H1 (cell line): Measurements from ENCODE around the gene FYB2. TPM values are rescaled to one million over a fixed set of nuclear protein-coding genes. Genes with fewer than 3 reads are reported as not detected.
A peak's percentile ranks its signal among the peaks of the same experiment; 100 is the strongest.

ENCODE experiments used
- CTCF ChIA-PET: fragments of 300-600 bp; sonication (Branson Sonifier 250); formaldehyde crosslinking; loops from one replicate; lab custom pipeline; 2021; ENCODE audit not compliant: partially characterized antibody; lab: Charles Lee
- POLR2A ChIA-PET: fragments of 300-600 bp; sonication (Branson Sonifier 250); formaldehyde crosslinking; loops from one replicate; lab custom pipeline; 2021; ENCODE audit warnings: inconsistent platforms; ENCODE audit not compliant: partially characterized antibody; lab: Charles Lee
- DNase-seq, 2 experiments: peaks; one replicate each; pipeline versions ENCODE4 v3.0.0 to v3.0.0-alpha.2; 2010 to 2022; ENCODE audit warnings: low spot score in 2 of 2, low read depth in 1 of 2, mixed read lengths in 1 of 2
- FAIRE-seq: peaks from 2 replicates; lab custom pipeline; 2011; peaks lifted over from hg19 to GRCh38; lab: Jason Lieb, UNC
- H2AFZ ChIP-seq: 2 replicates; pipeline ENCODE4 v1.8.1; 2012; ENCODE audit warnings: low read length, inconsistent platforms
- H2AK5ac ChIP-seq: 2 replicates; pipeline ENCODE4 v1.6.1; 2013; ENCODE audit warnings: low read depth, low read length
- H2BK120ac ChIP-seq: replicated peaks from 2 replicates; pipeline ENCODE3; 2013; ENCODE audit warnings: low read depth, low read length, inconsistent platforms
- H2BK12ac ChIP-seq: 2 replicates; pipeline ENCODE4 v1.6.1; 2013; ENCODE audit warnings: low read depth, low read length
- H2BK15ac ChIP-seq: 2 replicates; pipeline ENCODE4 v1.6.1; 2013; ENCODE audit warnings: low read length
- H2BK20ac ChIP-seq: 2 replicates; pipeline ENCODE4 v1.6.1; 2013; ENCODE audit warnings: low read length
- H2BK5ac ChIP-seq: 2 replicates; pipeline ENCODE4 v1.6.1; 2013; ENCODE audit warnings: low read depth, low read length
- H3K14ac ChIP-seq: 2 replicates; pipeline ENCODE4 v1.6.1; 2013; ENCODE audit warnings: inconsistent platforms; ENCODE audit not compliant: insufficient read length
- H3K18ac ChIP-seq: 2 replicates; pipeline ENCODE4 v1.6.1; 2013; ENCODE audit warnings: low read length; ENCODE audit errors: extremely low read depth
- H3K23ac ChIP-seq: 2 replicates; pipeline ENCODE4 v1.6.1; 2013; ENCODE audit warnings: inconsistent platforms; ENCODE audit not compliant: insufficient read length
- H3K23me2 ChIP-seq: 2 replicates; pipeline ENCODE4 v1.6.1; 2013; ENCODE audit warnings: low read depth, low read length
- H3K27ac ChIP-seq: 2 replicates; pipeline ENCODE4 v1.6.1; 2011; ENCODE audit warnings: low read depth, low read length, inconsistent platforms
- H3K27me3 ChIP-seq, 4 experiments: replicated peaks in 1 of 4; 1 replicate in 1 of 4; 2 replicates in 3 of 4; pipeline versions ENCODE4 v1.6.1 to v1.8.1; 2011 to 2013; ENCODE audit warnings: low read length in 3 of 4, mild to moderate bottlenecking in 3 of 4, inconsistent platforms in 2 of 4, mixed read lengths in 2 of 4, moderate library complexity in 1 of 4; ENCODE audit not compliant: control insufficient read depth in 3 of 4, insufficient read depth in 3 of 4; ENCODE audit errors: extremely low read depth in 1 of 4
- H3K36me3 ChIP-seq, 4 experiments: 2 replicates each; pipeline versions ENCODE4 v1.6.1 to v1.8.1; 2011 to 2013; ENCODE audit warnings: mild to moderate bottlenecking in 4 of 4, low read length in 3 of 4, moderate library complexity in 2 of 4, control low read depth in 1 of 4, inconsistent platforms in 1 of 4; ENCODE audit not compliant: insufficient read depth in 4 of 4, control insufficient read depth in 2 of 4
- H3K4ac ChIP-seq: replicated peaks from 2 replicates; pipeline ENCODE3; 2013; ENCODE audit warnings: low read length, low read depth, mixed read lengths, inconsistent platforms; ENCODE audit not compliant: insufficient read length
- H3K4me1 ChIP-seq, 4 experiments: replicated peaks in 1 of 4; 1 replicate in 1 of 4; 2 replicates in 3 of 4; pipeline versions ENCODE4 v1.6.1 to v1.8.1; 2011 to 2013; ENCODE audit warnings: low read length in 3 of 4, inconsistent platforms in 2 of 4, mixed read lengths in 1 of 4; ENCODE audit not compliant: insufficient read depth in 4 of 4, control insufficient read depth in 3 of 4
- H3K4me2 ChIP-seq, 2 experiments: 2 replicates each; pipeline versions ENCODE4 v1.6.1 to v1.8.1; 2011 to 2013; ENCODE audit warnings: low read depth in 2 of 2, low read length in 2 of 2, control low read depth in 1 of 2, inconsistent platforms in 1 of 2, mild to moderate bottlenecking in 1 of 2; ENCODE audit not compliant: insufficient read depth in 1 of 2
- H3K4me3 ChIP-seq, 4 experiments: fragments of 200-600, 300-600 bp in 1 of 4; sonication (generic), shearing (Covaris generic), sonication (Bioruptor Twin) in 1 of 4; 2 replicates each; pipeline versions ENCODE4 v1.5.1 to v1.8.1; 2011 to 2016; ENCODE audit warnings: low read length in 4 of 4, low read depth in 3 of 4, control low read depth in 2 of 4, inconsistent platforms in 2 of 4, mild to moderate bottlenecking in 2 of 4, mixed read lengths in 1 of 4, moderate library complexity in 1 of 4; ENCODE audit not compliant: insufficient read depth in 2 of 4; ENCODE audit errors: extremely low read depth in 1 of 4
- H3K56ac ChIP-seq: replicated peaks from 2 replicates; pipeline ENCODE3; 2013; ENCODE audit warnings: low read depth, mild to moderate bottlenecking, mixed read lengths, low read length, inconsistent platforms; ENCODE audit not compliant: insufficient read length
- H3K79me1 ChIP-seq: 2 replicates; pipeline ENCODE4 v1.6.1; 2013; ENCODE audit warnings: low read depth, low read length, control low read depth
- H3K79me2 ChIP-seq, 2 experiments: 2 replicates each; pipeline versions ENCODE4 v1.6.1 to v1.8.1; 2012 to 2013; ENCODE audit warnings: low read length in 2 of 2, mild to moderate bottlenecking in 2 of 2, inconsistent platforms in 1 of 2; ENCODE audit not compliant: insufficient read depth in 2 of 2, control insufficient read depth in 1 of 2
- H3K9ac ChIP-seq, 4 experiments: replicated peaks in 1 of 4; 1 replicate in 1 of 4; 2 replicates in 3 of 4; pipeline versions ENCODE4 v1.6.1 to v1.8.1; 2011 to 2013; ENCODE audit warnings: low read depth in 3 of 4, low read length in 3 of 4, control low read depth in 2 of 4, mild to moderate bottlenecking in 2 of 4, moderate library complexity in 2 of 4, inconsistent platforms in 1 of 4; ENCODE audit errors: extremely low read depth in 1 of 4
- H3K9me3 ChIP-seq, 2 experiments: 2 replicates each; pipeline versions ENCODE4 v1.6.1 to v1.8.1; 2012 to 2013; ENCODE audit warnings: mild to moderate bottlenecking in 2 of 2, moderate library complexity in 2 of 2, control low read depth in 1 of 2, inconsistent platforms in 1 of 2, low read depth in 1 of 2, low read length in 1 of 2, mixed read lengths in 1 of 2; ENCODE audit not compliant: insufficient read depth in 2 of 2
- H4K20me1 ChIP-seq, 2 experiments: replicated peaks in 1 of 2; 2 replicates each; pipeline versions ENCODE3 to v1.8.1; 2011 to 2013; ENCODE audit warnings: inconsistent platforms in 2 of 2, low read length in 2 of 2, mild to moderate bottlenecking in 1 of 2; ENCODE audit not compliant: insufficient read depth in 2 of 2, control insufficient read depth in 1 of 2
- H4K5ac ChIP-seq: 2 replicates; pipeline ENCODE4 v1.6.1; 2013; ENCODE audit warnings: low read length, low read depth, mixed read lengths, inconsistent platforms; ENCODE audit not compliant: insufficient read length
- H4K8ac ChIP-seq: 2 replicates; pipeline ENCODE4 v1.8.0; 2013; ENCODE audit warnings: mild to moderate bottlenecking, moderate library complexity, low read length, inconsistent platforms; ENCODE audit not compliant: insufficient read depth; ENCODE audit errors: extremely low read depth
- H4K91ac ChIP-seq: replicated peaks from 2 replicates; pipeline ENCODE3; 2013; ENCODE audit warnings: low read length, mixed read lengths, inconsistent platforms; ENCODE audit not compliant: insufficient read length
- ATF2 ChIP-seq: IDR thresholded peaks from 2 replicates; pipeline ENCODE4 v1.6.1; 2012; ENCODE audit warnings: low read length, inconsistent platforms
- BRCA1 ChIP-seq: IDR thresholded peaks from 2 replicates; pipeline ENCODE4 v1.6.1; 2012; ENCODE audit warnings: low read depth, low read length, improper control_type of control experiment
- CREB1 ChIP-seq: IDR thresholded peaks from 2 replicates; pipeline ENCODE4 v1.6.1; 2012; ENCODE audit warnings: inconsistent platforms
- RAD21 ChIP-seq, 2 experiments: IDR thresholded peaks in 1 of 2; conservative IDR thresholded peaks in 1 of 2; 2 replicates each; pipeline ENCODE4 v1.6.1; 2011; ENCODE audit warnings: low read depth in 2 of 2, low read length in 2 of 2, improper control_type of control experiment in 1 of 2, inconsistent platforms in 1 of 2, mild to moderate bottlenecking in 1 of 2, moderate library complexity in 1 of 2
- SP4 ChIP-seq: IDR thresholded peaks from 2 replicates; pipeline ENCODE4 v1.6.1; 2012; ENCODE audit warnings: low read length, inconsistent platforms
- TBP ChIP-seq: IDR thresholded peaks from 2 replicates; pipeline ENCODE4 v1.6.1; 2011; ENCODE audit warnings: low read depth, low read length, improper control_type of control experiment
- WGBS, 2 experiments: shearing (Covaris generic) in 1 of 2; methylation state at CpG; one replicate each; pipeline versions ENCODE4 v1.1.6 to v1.1.7; 2013 to 2015; ENCODE audit warnings: low lambda C conversion rate in 2 of 2, mixed read lengths in 2 of 2, inconsistent platforms in 1 of 2, low coverage in 1 of 2, missing lambda C conversion rate in 1 of 2; ENCODE audit not compliant: insufficient replicate concordance in 2 of 2, insufficient coverage in 1 of 2, insufficient read length in 1 of 2; ENCODE audit errors: extremely low coverage in 1 of 2, missing lambda C conversion rate in 1 of 2; 5-methylcytosine and 5-hydroxymethylcytosine counted together
- polyA plus RNA-seq, 7 experiments: library from polyadenylated mRNA; depleted of rRNA in 3 of 7; stranded (reverse) in 5 of 7; unstranded in 2 of 7; fragments of >200 nt in 5 of 7; fragments of 200-250 nt in 2 of 7; gene quantifications; 1 replicate in 5 of 7; 2 replicates in 1 of 7; 4 replicates in 1 of 7; pipeline versions ENCODE4 v1.2.1 to v1.2.3, GENCODE V29; 2011 to 2013; ENCODE audit warnings: missing spikeins in 2 of 7, mixed read lengths in 2 of 7
- total RNA-seq: library from RNA; stranded (reverse); fragmentation: NEBNext Ultra II Directional; extraction: Animal tissue kit (Norgen Biotek cat#: 25700); gene quantifications from 2 replicates; pipeline ENCODE4 v1.2.1, GENCODE V29; 2021
- TF ChIP-seq, protein P1 (sequence below): IDR thresholded peaks from 2 replicates; pipeline ENCODE4 v1.6.1; 2012; ENCODE audit warnings: inconsistent platforms
- TF ChIP-seq, protein P2 (sequence below), 3 experiments: IDR thresholded peaks; 1 replicate in 2 of 3; 2 replicates in 1 of 3; pipeline versions ENCODE4 v1.5.1 to v1.6.1; 2011; ENCODE audit warnings: low read length in 3 of 3, mild to moderate bottlenecking in 3 of 3, inconsistent platforms in 2 of 3, low read depth in 1 of 3, moderate library complexity in 1 of 3; ENCODE audit not compliant: insufficient read depth in 1 of 3; ENCODE audit errors: control extremely low read depth in 1 of 3

FYB2 gene
- total and polyA plus RNA-seq, 2 of the 8 experiments (the other 6 are each of a cell fraction or from before 2014, with no cell fraction given): 0.11 to 0.17 TPM

- no peaks in the 10 kb centered on the region for H3K9me3 ChIP-seq
- FAIRE-seq (peak; percentile 39), DNase-seq (no peak)
- H2BK15ac ChIP-seq: no peak overlapping the region
- H2BK20ac ChIP-seq: no peak overlapping the region
- no peak overlapping the region for H2BK120ac ChIP-seq
- H4K5ac ChIP-seq: no peak overlapping the region
- H2BK12ac ChIP-seq: no peak overlapping the region
- H3K18ac ChIP-seq: no peak overlapping the region
- H3K79me1 ChIP-seq: no peaks in the 10 kb centered on the region
- no peaks in the 10 kb centered on the region for H3K79me2 ChIP-seq
- H3K27me3 ChIP-seq: no peaks in the 10 kb centered on the region
- ChIA-PET POLR2A (no interaction called here), CTCF (interaction anchor here (0.7 to 2.8 kb wide), 21 partner anchors 8 to 847 kb away, joined by 3 to 18 read pairs (median 4); no protein-coding TSS in a partner anchor)
- H3K4me1 ChIP-seq: no peaks in the 10 kb centered on the region
- H3K27ac ChIP-seq: no peak overlapping the region
- H4K8ac ChIP-seq: no peak overlapping the region
- no peak overlapping the region for H3K56ac ChIP-seq
- H2BK5ac ChIP-seq: no peak overlapping the region
- no peak overlapping the region for H2AFZ ChIP-seq
- no peak overlapping the region for H3K4me3 ChIP-seq
- H3K23ac ChIP-seq: no peak overlapping the region
- WGBS, 2 experiments: 22% methylated on average over 2 of the region's 2 CpGs; no CpG with 5 or more reads in 1 of the 2 experiments
- no peak overlapping the region for H3K9ac ChIP-seq
- no peaks in the 10 kb centered on the region for H4K20me1 ChIP-seq
- peaks cover 0 to 13% (median 3%) of the 10 kb centered on the region in 4 experiments; a peak in 2 of 8 replicates for H3K36me3 ChIP-seq
- H3K4me2 ChIP-seq: no peak overlapping the region
- H3K14ac ChIP-seq: no peak overlapping the region
- H3K4ac ChIP-seq: no peak overlapping the region
- H4K91ac ChIP-seq: no peak overlapping the region
- H3K23me2 ChIP-seq: no peaks in the 10 kb centered on the region
- no peak overlapping the region for H2AK5ac ChIP-seq
- TF ChIP-seq ATF2: no peak
- TF ChIP-seq, protein P1, sequence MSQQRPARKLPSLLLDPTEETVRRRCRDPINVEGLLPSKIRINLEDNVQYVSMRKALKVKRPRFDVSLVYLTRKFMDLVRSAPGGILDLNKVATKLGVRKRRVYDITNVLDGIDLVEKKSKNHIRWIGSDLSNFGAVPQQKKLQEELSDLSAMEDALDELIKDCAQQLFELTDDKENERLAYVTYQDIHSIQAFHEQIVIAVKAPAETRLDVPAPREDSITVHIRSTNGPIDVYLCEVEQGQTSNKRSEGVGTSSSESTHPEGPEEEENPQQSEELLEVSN: no peak
- no peak for TF ChIP-seq SP4
- TF ChIP-seq, protein P2, sequence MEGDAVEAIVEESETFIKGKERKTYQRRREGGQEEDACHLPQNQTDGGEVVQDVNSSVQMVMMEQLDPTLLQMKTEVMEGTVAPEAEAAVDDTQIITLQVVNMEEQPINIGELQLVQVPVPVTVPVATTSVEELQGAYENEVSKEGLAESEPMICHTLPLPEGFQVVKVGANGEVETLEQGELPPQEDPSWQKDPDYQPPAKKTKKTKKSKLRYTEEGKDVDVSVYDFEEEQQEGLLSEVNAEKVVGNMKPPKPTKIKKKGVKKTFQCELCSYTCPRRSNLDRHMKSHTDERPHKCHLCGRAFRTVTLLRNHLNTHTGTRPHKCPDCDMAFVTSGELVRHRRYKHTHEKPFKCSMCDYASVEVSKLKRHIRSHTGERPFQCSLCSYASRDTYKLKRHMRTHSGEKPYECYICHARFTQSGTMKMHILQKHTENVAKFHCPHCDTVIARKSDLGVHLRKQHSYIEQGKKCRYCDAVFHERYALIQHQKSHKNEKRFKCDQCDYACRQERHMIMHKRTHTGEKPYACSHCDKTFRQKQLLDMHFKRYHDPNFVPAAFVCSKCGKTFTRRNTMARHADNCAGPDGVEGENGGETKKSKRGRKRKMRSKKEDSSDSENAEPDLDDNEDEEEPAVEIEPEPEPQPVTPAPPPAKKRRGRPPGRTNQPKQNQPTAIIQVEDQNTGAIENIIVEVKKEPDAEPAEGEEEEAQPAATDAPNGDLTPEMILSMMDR (IDR thresholded peaks at IDR 0.05; ENCODE audit: control extremely low read depth in 1 of 3, insufficient read depth in 1 of 3, low read depth in 1 of 3, low read length in 3 of 3): peak in 2 of 3 experiments; percentile 32 to 45; a peak in 2 of 4 replicates
- peak; percentile 53 to 56 for TF ChIP-seq RAD21 (IDR thresholded peaks at IDR 0.05 in 1 of 2, conservative IDR thresholded peaks at IDR 0.05 in 1 of 2; ENCODE audit: low read depth in 2 of 2, low read length in 2 of 2)
- no peak for TF ChIP-seq CREB1
- TF ChIP-seq TBP: no peak
- no peak for TF ChIP-seq BRCA1
Measured at GRCh38 chr1:56709269-56709880, 109.8 kb downstream of the FYB2 start.
